Left ventricle myocardium inferior (tissue), 1 donor: ENCODE measurements around the gene MOK. TPM values are rescaled to one million over a fixed set of nuclear protein-coding genes. Genes with fewer than 3 reads are reported as not detected.

Experiments used
- DNase-seq: peaks from one replicate; pipeline ENCODE4 v3.0.0-alpha.2; 2020
- H3K27ac ChIP-seq: fragments of 200-600 bp; replicated peaks from 2 replicates; pipeline ENCODE4 v1.8.0; 2021
- H3K27me3 ChIP-seq: fragments of 200-600 bp; 2 replicates; pipeline ENCODE4 v1.8.0; 2021; ENCODE audit warnings: low read depth
- H3K36me3 ChIP-seq: fragments of 200-600 bp; 2 replicates; pipeline ENCODE4 v1.8.0; 2021
- H3K4me1 ChIP-seq: fragments of 200-600 bp; 2 replicates; pipeline ENCODE4 v1.8.0; 2021
- H3K4me3 ChIP-seq: fragments of 200-600 bp; 2 replicates; pipeline ENCODE4 v1.8.0; 2021; ENCODE audit warnings: mild to moderate bottlenecking, moderate library complexity
- H3K9me3 ChIP-seq: fragments of 200-600 bp; replicated peaks from 2 replicates; pipeline ENCODE4 v1.8.0; 2021
- CTCF ChIP-seq: fragments of 200-600 bp; IDR thresholded peaks from 2 replicates; pipeline ENCODE4 v1.8.0; 2021; ENCODE audit warnings: antibody characterized with exemption, mild to moderate bottlenecking, borderline replicate concordance
- intact Hi-C: fragments of 100-400 bp; cut with micrococcal nuclease; formaldehyde crosslinking; loops from one replicate; pipeline ENCODE4 v1.11.0; 2022
- total RNA-seq: library from RNA; stranded (reverse); fragmentation: NEBNext Ultra II Directional; extraction: Animal tissue kit (Norgen Biotek cat#: 25700); gene quantifications from one replicate; pipeline ENCODE4 v1.2.1, GENCODE V29; 2021
- donor health status: DM: no; HTN: yes; CAD: no; lungs with severe emphysema.

The MOK gene
- total RNA-seq, 1 donor from 2014 or later, result 12.2 TPM

- Histone ChIP-seq H3K4me1 (peaks cover 56% of the 10 kb centered on the region), H3K4me3 (no peak overlapping the region)
- intact Hi-C loops, result no loop called here
Observed at GRCh38 chr14:102219316-102219715, 85.6 kb downstream of the MOK start.

GRCh38 chr14:102218688-102219087 is 86.3 kb downstream of the MOK start:
- intact Hi-C loops, result no loop called here
- DNase-seq, result no peak
- Histone ChIP-seq H3K27me3 (no peaks in the 10 kb centered on the region), H3K4me3 (no peak overlapping the region), H3K4me1 (peaks cover 59% of the 10 kb centered on the region), H3K36me3 (peaks cover 17% of the 10 kb centered on the region), H3K9me3 (no peaks in the 10 kb centered on the region), H3K27ac (peak overlapping the region; percentile 45)
- no peak for TF ChIP-seq CTCF

More at GRCh38 chr14:102219316-102219715, 85.6 kb downstream of the MOK start:
- DNase-seq, result no peak
- H3K27ac ChIP-seq, result no peak overlapping the region
- H3K36me3 ChIP-seq, result peaks cover 17% of the 10 kb centered on the region
- no peak for TF ChIP-seq CTCF
- no peaks in the 10 kb centered on the region for H3K27me3 ChIP-seq
- no peaks in the 10 kb centered on the region for H3K9me3 ChIP-seq

- Histone ChIP-seq H3K27ac (peak overlapping the region; percentile 45), H3K4me1 (peaks cover 59% of the 10 kb centered on the region), H3K27me3 (no peaks in the 10 kb centered on the region), H3K9me3 (no peaks in the 10 kb centered on the region), H3K4me3 (no peak overlapping the region), H3K36me3 (peaks cover 15% of the 10 kb centered on the region)
- no peak for TF ChIP-seq CTCF
- DNase-seq, result no peak
- intact Hi-C loops, result no loop called here
Observed at GRCh38 chr14:102217987-102218421, 87.0 kb downstream of the MOK start.

DNA sequence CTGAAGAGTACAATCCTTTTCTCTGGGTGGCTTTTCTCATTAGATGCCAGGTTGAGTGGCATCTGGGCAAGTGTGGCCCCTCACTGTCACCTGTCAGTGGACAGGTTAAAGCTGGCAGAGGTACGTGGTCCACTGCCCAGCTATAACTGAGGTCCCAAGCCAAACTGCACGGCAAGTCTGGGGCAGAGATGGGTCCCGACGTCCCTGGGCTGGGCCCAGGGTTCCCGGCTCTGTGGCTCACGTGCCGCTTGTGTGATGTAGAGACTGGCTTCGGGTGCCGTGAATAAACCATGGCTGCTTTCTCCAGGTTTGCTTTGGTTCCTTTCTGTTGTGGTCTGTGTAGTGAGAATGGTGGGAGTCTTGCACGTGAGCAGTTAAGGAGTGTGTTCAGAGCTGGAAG is 87.6 kb downstream of the MOK start:
- peak overlapping the region; percentile 82 for H3K27ac ChIP-seq
- intact Hi-C loops, result no loop called here

DNA sequence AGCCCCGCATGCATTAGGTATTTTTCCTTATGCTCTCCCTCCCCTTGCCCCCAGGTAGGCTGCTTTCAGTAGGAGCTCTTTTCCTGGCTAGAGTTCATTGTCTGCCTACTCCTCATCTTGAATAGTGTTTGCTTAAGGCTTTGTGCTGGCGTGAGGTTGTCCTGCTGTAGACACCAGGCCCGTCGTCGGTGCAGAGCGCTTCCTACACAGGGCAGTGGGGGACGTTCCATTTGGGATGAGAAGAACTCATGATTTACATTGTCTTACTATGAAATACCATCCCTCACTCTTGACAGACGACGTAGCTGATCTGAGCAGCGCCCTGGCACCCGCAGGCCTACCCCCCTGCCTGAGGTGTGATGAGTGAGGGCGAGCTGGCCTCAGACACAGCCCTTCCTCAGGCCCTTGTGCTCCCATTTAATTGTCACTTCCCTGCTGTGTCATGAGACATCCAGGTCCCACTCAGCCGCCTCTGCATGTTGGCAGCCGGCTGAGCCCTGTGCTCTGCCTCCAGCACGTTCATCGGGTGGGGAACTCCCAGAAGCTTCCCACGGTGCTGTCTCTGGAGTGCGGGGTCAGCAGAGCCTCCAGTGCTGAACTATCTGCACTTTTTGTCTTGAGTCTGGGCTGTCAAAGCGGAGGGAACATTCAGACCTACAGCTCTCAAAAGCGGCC is 89.3 kb downstream of the MOK start:
- H3K9me3 ChIP-seq, result no peaks in the 10 kb centered on the region
- TF ChIP-seq CTCF, result no peak
- peaks cover 21% of the 10 kb centered on the region for H3K36me3 ChIP-seq
- peak overlapping the region; percentile 37 for H3K4me3 ChIP-seq
- intact Hi-C loops, result no loop called here
- H3K27ac ChIP-seq, result peak overlapping the region; percentile 82
- peaks cover 57% of the 10 kb centered on the region for H3K4me1 ChIP-seq
- H3K27me3 ChIP-seq, result no peaks in the 10 kb centered on the region
- peak; percentile 51 for DNase-seq

More for the DNA sequence above, 87.6 kb downstream of the MOK start:
- Histone ChIP-seq H3K9me3 (no peaks in the 10 kb centered on the region), H3K4me1 (peaks cover 59% of the 10 kb centered on the region), H3K27me3 (no peaks in the 10 kb centered on the region), H3K36me3 (peaks cover 15% of the 10 kb centered on the region), H3K4me3 (no peak overlapping the region)
- no peak for TF ChIP-seq CTCF
- DNase-seq, result no peak
